SW 1271 (cell line): ENCODE measurements around the gene TMEM132D.

Source experiments
- DNase-seq, 2 experiments: peaks; one replicate each; lab custom pipeline; 2025; lab: John Stamatoyannopoulos, UW

TMEM132D gene

GRCh38 chr12:129534966-129535750, 368.7 kb downstream of the TMEM132D start:
- DNase-seq = no peak

GRCh38 chr12:129532707-129533499, 370.9 kb downstream of the TMEM132D start:
- no peak for DNase-seq

GRCh38 chr12:129532082-129532481, 371.7 kb downstream of the TMEM132D start:
- DNase-seq = no peak

- no peak for DNase-seq
These were observed 372.8 kb downstream of the TMEM132D start for GRCh38 chr12:129530984-129531383.

- no peak for DNase-seq
These were observed 373.3 kb downstream of the TMEM132D start for GRCh38 chr12:129530517-129530916.

- DNase-seq = no peak
These were observed 376.3 kb downstream of the TMEM132D start for GRCh38 chr12:129527506-129527905.

- no peak for DNase-seq
These were observed 380.2 kb downstream of the TMEM132D start for GRCh38 chr12:129523621-129524020.

- DNase-seq = no peak
These were observed 383.1 kb downstream of the TMEM132D start for GRCh38 chr12:129520739-129521138.

- DNase-seq = no peak
These were observed 400.0 kb downstream of the TMEM132D start for GRCh38 chr12:129503802-129504201.

GRCh38 chr12:129496226-129496625, 407.6 kb downstream of the TMEM132D start:
- DNase-seq = no peak

GRCh38 chr12:129494766-129495165, 409.1 kb downstream of the TMEM132D start:
- DNase-seq = no peak

GRCh38 chr12:129494260-129494659, 409.6 kb downstream of the TMEM132D start:
- DNase-seq = no peak

- no peak for DNase-seq
These were observed 414.6 kb downstream of the TMEM132D start for GRCh38 chr12:129489100-129489676.

GRCh38 chr12:129486931-129487330, 416.9 kb downstream of the TMEM132D start:
- DNase-seq = no peak

- no peak for DNase-seq
These were observed 420.5 kb downstream of the TMEM132D start for GRCh38 chr12:129483111-129483893.

GRCh38 chr12:129481921-129482320, 421.9 kb downstream of the TMEM132D start:
- no peak for DNase-seq

GRCh38 chr12:129470196-129470595, 433.6 kb downstream of the TMEM132D start:
- no peak for DNase-seq

GRCh38 chr12:129467726-129468125, 436.1 kb downstream of the TMEM132D start:
- DNase-seq = no peak

- no peak for DNase-seq
These were observed 436.5 kb downstream of the TMEM132D start for GRCh38 chr12:129467289-129467688.

GRCh38 chr12:129466499-129466898, 437.3 kb downstream of the TMEM132D start:
- no peak for DNase-seq

- no peak for DNase-seq
These were observed 443.9 kb downstream of the TMEM132D start for GRCh38 chr12:129459886-129460285.

GRCh38 chr12:129446696-129447095, 457.1 kb downstream of the TMEM132D start:
- no peak for DNase-seq
